MG63 (cell line): ENCODE results near the gene PRCC. TPM values are rescaled to one million over a fixed set of nuclear protein-coding genes. Genes with fewer than 3 reads are reported as not detected.

Source experiments
- DNase-seq: peaks from one replicate; pipeline ENCODE4 v3.0.0-alpha.2; 2020
- H3K27me3 ChIP-seq: fragments of 250-450 bp; sonication (Bioruptor Pico); 2 replicates; pipeline ENCODE4 v1.5.1; 2020; ENCODE audit warnings: mild to moderate bottlenecking, moderate library complexity
- H3K36me3 ChIP-seq: fragments of 250-450 bp; sonication (Bioruptor Pico); 2 replicates; pipeline ENCODE4 v1.5.1; 2020; ENCODE audit warnings: mild to moderate bottlenecking, moderate library complexity
- H3K4me3 ChIP-seq: fragments of 250-450 bp; sonication (Bioruptor Pico); 2 replicates; pipeline ENCODE4 v1.5.1; 2020; ENCODE audit warnings: mild to moderate bottlenecking, moderate library complexity
- H3K9me3 ChIP-seq: fragments of 250-450 bp; sonication (Bioruptor Pico); 2 replicates; pipeline ENCODE4 v1.5.1; 2020; ENCODE audit warnings: mild to moderate bottlenecking, moderate library complexity
- total RNA-seq: library from RNA; depleted of rRNA; stranded (reverse); fragments of >200 nt; shearing (Covaris generic); gene quantifications from 2 replicates; pipeline ENCODE4 v1.2.3, GENCODE V29; 2014; ENCODE audit warnings: low replicate concordance

The PRCC gene
- total RNA-seq, 1 experiment from 2014 or later = 56.9 TPM

GRCh38 chr1:156839426-156840109, 72.2 kb downstream of the PRCC start:
- no peak for DNase-seq
- no peak overlapping the region for H3K4me3 ChIP-seq
- no peaks in the 10 kb centered on the region for H3K9me3 ChIP-seq
- H3K36me3 ChIP-seq = no peaks in the 10 kb centered on the region
- no peaks in the 10 kb centered on the region; the same call in 1 of the 2 replicates for H3K27me3 ChIP-seq

- Histone ChIP-seq H3K36me3 (no peaks in the 10 kb centered on the region), H3K27me3 (no peaks in the 10 kb centered on the region), H3K4me3 (no peak overlapping the region), H3K9me3 (no peaks in the 10 kb centered on the region)
- DNase-seq = no peak
These were observed 73.0 kb downstream of the PRCC start for GRCh38 chr1:156840186-156840897.

- no peak for DNase-seq
- H3K27me3 ChIP-seq = no peaks in the 10 kb centered on the region
- H3K9me3 ChIP-seq = no peaks in the 10 kb centered on the region
- no peak overlapping the region for H3K4me3 ChIP-seq
- H3K36me3 ChIP-seq = no peaks in the 10 kb centered on the region
These were observed 73.6 kb downstream of the PRCC start for GRCh38 chr1:156840898-156841279.

- H3K36me3 ChIP-seq = no peaks in the 10 kb centered on the region
- no peaks in the 10 kb centered on the region for H3K27me3 ChIP-seq
- H3K9me3 ChIP-seq = no peaks in the 10 kb centered on the region
- H3K4me3 ChIP-seq = no peak overlapping the region
- DNase-seq = no peak
These were observed 74.0 kb downstream of the PRCC start for GRCh38 chr1:156841295-156841855.

- Histone ChIP-seq H3K27me3 (no peaks in the 10 kb centered on the region), H3K4me3 (no peak overlapping the region), H3K36me3 (no peaks in the 10 kb centered on the region), H3K9me3 (no peaks in the 10 kb centered on the region)
- no peak for DNase-seq
These were observed 75.4 kb downstream of the PRCC start for GRCh38 chr1:156842618-156843300.

GRCh38 chr1:156844102-156844501, 76.8 kb downstream of the PRCC start:
- Histone ChIP-seq H3K4me3 (no peak overlapping the region), H3K9me3 (no peaks in the 10 kb centered on the region), H3K36me3 (no peaks in the 10 kb centered on the region), H3K27me3 (no peaks in the 10 kb centered on the region)
- DNase-seq = no peak

- DNase-seq = no peak
- Histone ChIP-seq H3K4me3 (no peak overlapping the region), H3K9me3 (no peaks in the 10 kb centered on the region), H3K36me3 (no peaks in the 10 kb centered on the region), H3K27me3 (no peaks in the 10 kb centered on the region)
These were observed 77.3 kb downstream of the PRCC start for GRCh38 chr1:156844638-156845037.

- Histone ChIP-seq H3K27me3 (no peaks in the 10 kb centered on the region), H3K9me3 (no peaks in the 10 kb centered on the region), H3K4me3 (no peak overlapping the region), H3K36me3 (no peaks in the 10 kb centered on the region)
- no peak for DNase-seq
These were observed 78.0 kb downstream of the PRCC start for GRCh38 chr1:156845055-156845952.

- no peaks in the 10 kb centered on the region for H3K27me3 ChIP-seq
- no peak for DNase-seq
- no peaks in the 10 kb centered on the region for H3K9me3 ChIP-seq
- H3K36me3 ChIP-seq = no peaks in the 10 kb centered on the region
- no peak overlapping the region for H3K4me3 ChIP-seq
These were observed 78.7 kb downstream of the PRCC start for GRCh38 chr1:156845953-156846545.

GRCh38 chr1:156846643-156847042, 79.3 kb downstream of the PRCC start:
- DNase-seq = no peak
- Histone ChIP-seq H3K36me3 (no peaks in the 10 kb centered on the region), H3K9me3 (no peaks in the 10 kb centered on the region), H3K27me3 (no peaks in the 10 kb centered on the region), H3K4me3 (no peak overlapping the region)

GRCh38 chr1:156847591-156848460, 80.5 kb downstream of the PRCC start:
- Histone ChIP-seq H3K4me3 (no peak overlapping the region), H3K9me3 (no peaks in the 10 kb centered on the region), H3K27me3 (no peaks in the 10 kb centered on the region), H3K36me3 (no peaks in the 10 kb centered on the region)
- DNase-seq = no peak

GRCh38 chr1:156848461-156849150, 81.3 kb downstream of the PRCC start:
- no peak for DNase-seq

GRCh38 chr1:156849151-156849496, 81.8 kb downstream of the PRCC start:
- no peaks in the 10 kb centered on the region for H3K27me3 ChIP-seq
- DNase-seq = no peak
- H3K36me3 ChIP-seq = no peaks in the 10 kb centered on the region
- no peak overlapping the region for H3K4me3 ChIP-seq
- no peaks in the 10 kb centered on the region for H3K9me3 ChIP-seq

More at GRCh38 chr1:156848461-156849150, 81.3 kb downstream of the PRCC start:
- no peaks in the 10 kb centered on the region for H3K27me3 ChIP-seq
- H3K4me3 ChIP-seq = no peak overlapping the region
- H3K36me3 ChIP-seq = no peaks in the 10 kb centered on the region
- H3K9me3 ChIP-seq = no peaks in the 10 kb centered on the region
